Astrocyte (in vitro differentiated cells and primary cell): ENCODE data around the gene PPARG. TPM values are rescaled to one million over a fixed set of nuclear protein-coding genes. Genes with fewer than 3 reads are reported as not detected.
A peak's percentile ranks its signal among the peaks of the same experiment; 100 is the strongest.

Source experiments
- DNase-seq: peaks from one replicate; pipeline ENCODE4 v3.0.0-alpha.2; 2010; ENCODE audit warnings: low read depth
- FAIRE-seq: peaks from 2 replicates; lab custom pipeline; 2011; peaks lifted over from hg19 to GRCh38; lab: Jason Lieb, UNC
- H2AFZ ChIP-seq: 2 replicates; pipeline ENCODE4 v1.6.0; 2012; ENCODE audit warnings: low read depth, low read length, inconsistent platforms
- H3K27ac ChIP-seq: 2 replicates; pipeline ENCODE4 v1.5.1; 2011; ENCODE audit warnings: low read depth, low read length, inconsistent platforms
- H3K27me3 ChIP-seq: 2 replicates; pipeline ENCODE4 v1.6.0; 2011; ENCODE audit warnings: low read length, inconsistent platforms; ENCODE audit not compliant: insufficient read depth
- H3K36me3 ChIP-seq: 2 replicates; pipeline ENCODE4 v1.5.1; 2011; ENCODE audit warnings: low read length, inconsistent platforms; ENCODE audit not compliant: insufficient read depth
- H3K4me1 ChIP-seq: 2 replicates; pipeline ENCODE4 v1.5.1; 2011; ENCODE audit warnings: low read length, inconsistent platforms; ENCODE audit not compliant: insufficient read depth
- H3K4me2 ChIP-seq: 2 replicates; pipeline ENCODE4 v1.6.0; 2012; ENCODE audit warnings: low read length, inconsistent platforms
- H3K4me3 ChIP-seq: 2 replicates; pipeline ENCODE4 v1.5.1; 2011; ENCODE audit warnings: low read depth, mild to moderate bottlenecking, low read length, inconsistent platforms; ENCODE audit not compliant: insufficient read depth
- H3K79me2 ChIP-seq: 2 replicates; pipeline ENCODE4 v1.6.0; 2012; ENCODE audit warnings: mild to moderate bottlenecking, low read length, inconsistent platforms; ENCODE audit not compliant: insufficient read depth
- H3K9ac ChIP-seq: 2 replicates; pipeline ENCODE4 v1.6.0; 2012; ENCODE audit warnings: mild to moderate bottlenecking, low read length, inconsistent platforms
- H3K9me3 ChIP-seq: 2 replicates; pipeline ENCODE4 v1.5.1; 2012; ENCODE audit warnings: low read depth, mild to moderate bottlenecking, low read length, inconsistent platforms; ENCODE audit not compliant: insufficient read depth
- H4K20me1 ChIP-seq: 2 replicates; pipeline ENCODE4 v1.6.0; 2012; ENCODE audit warnings: low read length, inconsistent platforms; ENCODE audit not compliant: insufficient read depth
- H3K27ac Mint-ChIP-seq: one replicate; pipeline ENCODE4 v1.8.0; 2021; ENCODE audit warnings: mild to moderate bottlenecking, mixed read lengths; ENCODE audit not compliant: unreplicated experiment
- H3K27me3 Mint-ChIP-seq: one replicate; pipeline ENCODE4 v1.8.0; 2021; ENCODE audit warnings: low read depth, mixed read lengths; ENCODE audit not compliant: unreplicated experiment
- H3K36me3 Mint-ChIP-seq: one replicate; pipeline ENCODE4 v1.8.0; 2021; ENCODE audit warnings: low read depth, mixed read lengths; ENCODE audit not compliant: unreplicated experiment
- H3K4me1 Mint-ChIP-seq: one replicate; pipeline ENCODE4 v1.8.0; 2021; ENCODE audit warnings: low read depth, mixed read lengths; ENCODE audit not compliant: unreplicated experiment
- H3K4me3 Mint-ChIP-seq: one replicate; pipeline ENCODE4 v1.8.0; 2021; ENCODE audit warnings: mild to moderate bottlenecking, moderate library complexity, mixed read lengths; ENCODE audit not compliant: unreplicated experiment
- H3K9me3 Mint-ChIP-seq: one replicate; pipeline ENCODE4 v1.8.0; 2021; ENCODE audit warnings: mild to moderate bottlenecking, mixed read lengths; ENCODE audit not compliant: unreplicated experiment
- CTCF ChIP-seq: IDR thresholded peaks from 2 replicates; pipeline ENCODE4 v1.5.1; 2011; ENCODE audit warnings: low read depth, mild to moderate bottlenecking, inconsistent platforms, low read length, moderate library complexity; ENCODE audit not compliant: insufficient read depth
- EZH2 ChIP-seq: IDR thresholded peaks from 2 replicates; pipeline ENCODE4 v1.6.1; 2012; ENCODE audit warnings: mild to moderate bottlenecking, low read length, inconsistent platforms; ENCODE audit not compliant: insufficient read depth
- total RNA-seq: library from RNA; stranded (reverse); gene quantifications from 2 replicates; pipeline ENCODE4 v1.2.1, GENCODE V29; 2021

Gene PPARG
- total RNA-seq, 1 donor from 2014 or later = 4.4 TPM

GRCh38 chr3:12430086-12430485 lies 141.2 kb downstream of the PPARG start:
- TF ChIP-seq EZH2 (no peak), CTCF (no peak)
- Histone ChIP-seq H2AFZ (no peak overlapping the region), H3K4me2 (no peak overlapping the region), H3K27me3 (no peaks in the 10 kb centered on the region), H3K9ac (no peak overlapping the region), H3K27ac (no peak overlapping the region), H3K9me3 (no peaks in the 10 kb centered on the region), H3K4me3 (no peak overlapping the region), H3K79me2 (no peaks in the 10 kb centered on the region), H3K36me3 (no peaks in the 10 kb centered on the region), H4K20me1 (no peaks in the 10 kb centered on the region), H3K4me1 (no peaks in the 10 kb centered on the region)
- peaks cover 11% of the 10 kb centered on the region for H3K27me3 Mint-ChIP-seq
- DNase-seq (no peak), FAIRE-seq (no peak)
- no peak overlapping the region for H3K27ac Mint-ChIP-seq
- no peaks in the 10 kb centered on the region for H3K36me3 Mint-ChIP-seq
- no peaks in the 10 kb centered on the region for H3K9me3 Mint-ChIP-seq
- H3K4me1 Mint-ChIP-seq = no peaks in the 10 kb centered on the region
- no peak overlapping the region for H3K4me3 Mint-ChIP-seq

- H3K27me3 Mint-ChIP-seq = peaks cover 15% of the 10 kb centered on the region
- TF ChIP-seq CTCF = no peak
These were observed 145.0 kb downstream of the PPARG start for GRCh38 chr3:12433823-12434222.

GRCh38 chr3:12436514-12437220 lies 147.8 kb downstream of the PPARG start:
- H3K4me3 Mint-ChIP-seq = no peak overlapping the region
- no peaks in the 10 kb centered on the region for H3K36me3 Mint-ChIP-seq
- no peaks in the 10 kb centered on the region for H3K9me3 Mint-ChIP-seq
- H3K27ac Mint-ChIP-seq = no peak overlapping the region
- Histone ChIP-seq H3K36me3 (no peaks in the 10 kb centered on the region), H2AFZ (peak overlapping the region; percentile 13), H3K9ac (peak overlapping the region; percentile 19), H3K27me3 (no peaks in the 10 kb centered on the region), H3K4me2 (peak overlapping the region; percentile 77), H3K4me3 (peak overlapping the region; percentile 41), H3K9me3 (no peaks in the 10 kb centered on the region), H3K79me2 (no peaks in the 10 kb centered on the region), H3K27ac (peak overlapping the region; percentile 30), H3K4me1 (peaks cover 23% of the 10 kb centered on the region), H4K20me1 (no peaks in the 10 kb centered on the region)
- H3K27me3 Mint-ChIP-seq = peaks cover 15% of the 10 kb centered on the region
- no peak for TF ChIP-seq CTCF
- no peak for TF ChIP-seq EZH2
- DNase-seq (peak; percentile 75), FAIRE-seq (no peak)
- H3K4me1 Mint-ChIP-seq = peaks cover 1% of the 10 kb centered on the region

More at GRCh38 chr3:12433823-12434222, 145.0 kb downstream of the PPARG start:
- Mint-ChIP-seq H3K36me3 (no peaks in the 10 kb centered on the region), H3K9me3 (no peaks in the 10 kb centered on the region), H3K4me3 (no peak overlapping the region), H3K4me1 (peaks cover 1% of the 10 kb centered on the region), H3K27ac (no peak overlapping the region)
- Histone ChIP-seq H3K79me2 (no peaks in the 10 kb centered on the region), H3K9me3 (no peaks in the 10 kb centered on the region), H3K4me3 (no peak overlapping the region), H3K27ac (no peak overlapping the region), H4K20me1 (no peaks in the 10 kb centered on the region), H3K4me1 (peaks cover 10% of the 10 kb centered on the region), H3K4me2 (no peak overlapping the region), H2AFZ (no peak overlapping the region), H3K27me3 (no peaks in the 10 kb centered on the region), H3K36me3 (no peaks in the 10 kb centered on the region), H3K9ac (no peak overlapping the region)
- no peak for DNase-seq
- FAIRE-seq = no peak
